GM21515 (cell line): Measurements from ENCODE around the gene CALM1.

Source experiments
- ATAC-seq: cut with Tn5 transposase; IDR thresholded peaks from one replicate; pipeline ENCODE4 v1.9.1; 2021; ENCODE audit not compliant: unreplicated experiment

Gene CALM1

GRCh38 chr14:90396341-90397339 is at the start of gene CALM1:
TSS of gene CALM1 (plus strand) at chr14:90397029. CDS start at chr14:90397231, 202 bp downstream.
- ATAC-seq: peak; percentile 60

GRCh38 chr14:90348270-90348669 is 48.6 kb upstream of the CALM1 start:
- ATAC-seq: no peak

GRCh38 chr14:90349739-90350138 is 47.1 kb upstream of the CALM1 start:
- ATAC-seq: no peak

- no peak for ATAC-seq
Observed at GRCh38 chr14:90354551-90355298, 42.1 kb upstream of the CALM1 start.

GRCh38 chr14:90355540-90356518 is 41.0 kb upstream of the CALM1 start:
- no peak for ATAC-seq

- ATAC-seq: no peak
Observed at GRCh38 chr14:90356925-90357324, 39.9 kb upstream of the CALM1 start.

- no peak for ATAC-seq
Observed at GRCh38 chr14:90358359-90358758, 38.5 kb upstream of the CALM1 start.

GRCh38 chr14:90361865-90362557 is 34.8 kb upstream of the CALM1 start:
- no peak for ATAC-seq

- ATAC-seq: no peak
Observed at GRCh38 chr14:90362558-90362896, 34.3 kb upstream of the CALM1 start.

- ATAC-seq: no peak
Observed at GRCh38 chr14:90368946-90369721, 27.7 kb upstream of the CALM1 start.

- ATAC-seq: no peak
Observed at GRCh38 chr14:90373887-90374286, 22.9 kb upstream of the CALM1 start.

- ATAC-seq: no peak
Observed at GRCh38 chr14:90374813-90375212, 22.0 kb upstream of the CALM1 start.

GRCh38 chr14:90375934-90376333 is 20.9 kb upstream of the CALM1 start:
- ATAC-seq: no peak

GRCh38 chr14:90378249-90378648 is 18.6 kb upstream of the CALM1 start:
- no peak for ATAC-seq

GRCh38 chr14:90379106-90379505 is 17.7 kb upstream of the CALM1 start:
- ATAC-seq: no peak

GRCh38 chr14:90381011-90381786 is 15.6 kb upstream of the CALM1 start:
- ATAC-seq: no peak

- ATAC-seq: no peak
Observed at GRCh38 chr14:90381999-90382451, 14.8 kb upstream of the CALM1 start.

GRCh38 chr14:90382491-90383125 is 14.2 kb upstream of the CALM1 start:
- no peak for ATAC-seq
